Stimulated activated naive CD8-positive, alpha-beta T cell treated with anti-CD3 and anti-CD28 coated beads, Interleukin-15, Interleukin-2, amounts not matched to agents 100 ng/mL and 50 ng/mL, for 24 hours (primary cell): ENCODE results near the gene SEC23A.
"Not testable (repeated sequence)": the region's sequence is repeated elsewhere in the genome, so short reads cannot be mapped to it uniquely, and the experiment has no call there.

Experiments used
- H3K27ac Mint-ChIP-seq: one replicate; pipeline ENCODE4 v1.8.0; 2021; ENCODE audit warnings: mild to moderate bottlenecking, mixed read lengths
- H3K27me3 Mint-ChIP-seq: one replicate; pipeline ENCODE4 v1.8.0; 2021; ENCODE audit warnings: mixed read lengths
- H3K36me3 Mint-ChIP-seq: one replicate; pipeline ENCODE4 v1.8.0; 2021; ENCODE audit warnings: low read depth, mixed read lengths
- H3K4me1 Mint-ChIP-seq: one replicate; pipeline ENCODE4 v1.8.0; 2021; ENCODE audit warnings: low read depth, mixed read lengths
- H3K4me3 Mint-ChIP-seq: one replicate; pipeline ENCODE4 v1.8.0; 2021; ENCODE audit warnings: mild to moderate bottlenecking, mixed read lengths
- H3K9me3 Mint-ChIP-seq: one replicate; pipeline ENCODE4 v1.8.0; 2021; ENCODE audit warnings: mixed read lengths

Gene SEC23A

DNA sequence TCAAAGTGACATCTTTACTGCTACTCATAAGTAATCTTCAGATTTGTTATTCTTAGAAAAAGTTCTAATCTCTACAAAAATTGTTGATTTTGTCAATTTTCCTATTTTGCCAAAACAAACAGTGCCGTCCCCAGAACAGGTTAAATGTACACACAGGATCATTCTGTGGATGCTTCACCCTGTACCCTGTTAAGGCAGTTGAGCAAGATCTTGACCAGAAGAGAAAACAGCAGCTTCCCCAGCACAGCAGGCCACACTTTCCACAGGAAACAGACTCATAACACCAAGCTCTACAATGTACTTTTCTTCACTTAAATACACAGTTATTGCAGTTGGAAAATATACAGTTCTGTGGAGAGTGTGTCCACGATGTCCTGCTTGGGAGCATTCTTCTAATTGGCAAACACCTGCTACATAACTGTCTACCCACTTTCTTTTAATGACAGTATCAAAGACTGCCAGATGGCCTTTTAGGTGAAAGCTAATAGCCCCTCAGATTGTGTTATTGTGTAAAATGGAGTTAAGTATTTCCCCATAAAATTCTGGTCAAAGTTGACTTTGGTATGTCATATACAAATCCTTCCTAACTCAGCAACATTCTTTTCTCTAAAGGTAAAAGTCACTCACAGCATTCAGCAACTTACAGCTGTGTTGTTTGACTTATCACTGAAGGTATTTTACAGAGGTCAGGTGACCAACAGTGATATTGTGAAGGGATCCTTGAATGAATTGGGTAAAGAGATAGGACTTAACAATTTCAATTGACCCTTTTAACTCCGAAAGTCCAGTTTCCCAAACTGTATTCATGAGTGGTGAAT is 77.0 kb downstream of the SEC23A start:
- H3K27me3 Mint-ChIP-seq, result no peaks in the 10 kb centered on the region
- H3K9me3 Mint-ChIP-seq, result no peaks in the 10 kb centered on the region
- no peak overlapping the region for H3K27ac Mint-ChIP-seq
- H3K4me3 Mint-ChIP-seq, result no peak overlapping the region
- peaks cover 23% of the 10 kb centered on the region for H3K36me3 Mint-ChIP-seq
- H3K4me1 Mint-ChIP-seq, result peaks cover 5% of the 10 kb centered on the region

DNA sequence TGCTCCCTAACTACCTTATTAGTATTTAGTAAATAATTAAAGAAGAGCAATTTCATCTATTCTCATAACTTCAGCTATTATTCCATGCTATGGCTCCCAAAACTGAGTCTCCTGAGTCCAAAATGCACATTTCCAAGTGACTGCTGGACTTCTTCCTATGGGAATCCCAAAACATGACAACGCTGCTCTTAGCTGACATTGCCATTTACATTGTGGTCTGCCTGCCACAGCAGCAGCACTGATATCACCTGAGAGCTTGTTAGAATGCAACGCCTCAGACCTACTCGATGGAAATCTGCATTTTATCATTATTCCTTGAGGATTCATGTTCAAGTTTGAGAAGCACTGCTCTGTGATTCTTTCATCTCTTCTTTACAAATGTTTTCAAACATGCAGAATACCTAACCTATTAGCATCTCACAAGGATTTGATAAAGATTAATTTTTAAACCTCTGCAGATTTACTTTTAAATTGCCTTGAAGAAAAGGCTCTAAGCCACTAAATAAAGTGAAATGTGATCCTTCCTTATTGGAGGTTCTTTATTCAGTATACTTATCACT is 77.7 kb downstream of the SEC23A start:
- Mint-ChIP-seq H3K36me3 (peaks cover 16% of the 10 kb centered on the region), H3K9me3 (no peaks in the 10 kb centered on the region), H3K4me1 (peaks cover 5% of the 10 kb centered on the region), H3K27ac (no peak overlapping the region), H3K27me3 (no peaks in the 10 kb centered on the region), H3K4me3 (no peak overlapping the region)

- H3K27me3 Mint-ChIP-seq, result no peaks in the 10 kb centered on the region
- H3K4me1 Mint-ChIP-seq, result peaks cover 5% of the 10 kb centered on the region
- no peaks in the 10 kb centered on the region for H3K9me3 Mint-ChIP-seq
- H3K4me3 Mint-ChIP-seq, result no peak overlapping the region
- H3K27ac Mint-ChIP-seq, result no peak overlapping the region
- H3K36me3 Mint-ChIP-seq, result peaks cover 5% of the 10 kb centered on the region
Measured at GRCh38 chr14:39023939-39024871, 78.8 kb downstream of the SEC23A start.

- not testable (repeated sequence) for H3K27ac Mint-ChIP-seq, H3K9me3 Mint-ChIP-seq, H3K36me3 Mint-ChIP-seq, H3K4me1 Mint-ChIP-seq, H3K4me3 Mint-ChIP-seq, H3K27me3 Mint-ChIP-seq
Measured at GRCh38 chr14:39017096-39018016, 85.7 kb downstream of the SEC23A start.

DNA sequence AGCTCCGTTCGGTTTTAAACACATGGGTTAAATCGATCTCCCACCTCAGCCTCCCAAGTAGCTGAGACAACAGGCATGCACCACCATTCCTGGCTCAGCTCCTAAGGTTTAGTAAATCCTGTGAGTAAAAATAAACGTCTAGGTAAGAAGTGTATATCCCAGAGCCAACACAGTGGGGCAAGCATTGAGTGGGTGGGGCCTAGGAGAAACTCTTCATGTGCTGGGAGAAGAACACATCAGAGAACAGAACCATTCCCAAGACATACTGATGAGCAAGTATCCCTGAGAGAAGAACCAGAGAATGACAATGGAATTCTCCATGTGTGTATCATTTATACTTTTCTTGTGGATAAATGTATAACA is 86.3 kb downstream of the SEC23A start:
- no peak overlapping the region for H3K4me3 Mint-ChIP-seq
- H3K9me3 Mint-ChIP-seq, result no peaks in the 10 kb centered on the region
- H3K4me1 Mint-ChIP-seq, result no peaks in the 10 kb centered on the region
- H3K27me3 Mint-ChIP-seq, result no peaks in the 10 kb centered on the region
- no peak overlapping the region for H3K27ac Mint-ChIP-seq
- peaks cover 6% of the 10 kb centered on the region for H3K36me3 Mint-ChIP-seq

DNA sequence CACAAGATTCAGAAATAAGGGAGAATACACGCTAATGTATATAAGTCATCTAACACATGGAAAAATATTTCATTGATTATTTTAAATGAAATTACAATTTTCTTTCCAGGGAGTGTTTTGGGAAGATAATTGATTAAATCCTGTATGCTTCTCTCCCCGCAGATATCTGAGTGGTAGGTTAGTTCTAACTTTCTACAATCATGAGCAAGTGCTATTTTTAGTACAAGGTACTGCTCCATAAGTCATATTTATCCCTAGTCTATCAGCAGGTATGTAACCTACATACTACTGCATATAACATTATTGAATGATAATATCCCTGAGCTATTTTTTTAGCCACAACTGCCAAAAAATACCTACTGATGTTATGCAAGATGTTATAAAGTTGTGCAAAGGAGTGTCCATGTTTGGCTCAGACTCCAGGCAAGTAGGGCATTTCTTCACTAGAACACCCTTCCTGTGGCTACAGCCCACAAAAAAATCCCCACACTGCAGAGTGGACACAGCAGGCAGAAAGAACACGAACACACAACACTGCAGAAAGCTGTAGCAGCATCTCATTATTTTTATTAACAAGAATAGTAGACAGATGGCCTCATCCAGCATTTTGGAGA is 87.0 kb downstream of the SEC23A start:
- Mint-ChIP-seq H3K36me3 (peaks cover 6% of the 10 kb centered on the region), H3K27me3 (no peaks in the 10 kb centered on the region), H3K27ac (no peak overlapping the region), H3K4me1 (no peaks in the 10 kb centered on the region), H3K4me3 (no peak overlapping the region), H3K9me3 (no peaks in the 10 kb centered on the region)

GRCh38 chr14:39015360-39015961 is 87.6 kb downstream of the SEC23A start:
- H3K4me1 Mint-ChIP-seq, result no peaks in the 10 kb centered on the region
- H3K4me3 Mint-ChIP-seq, result no peak overlapping the region
- no peak overlapping the region for H3K27ac Mint-ChIP-seq
- no peaks in the 10 kb centered on the region for H3K9me3 Mint-ChIP-seq
- H3K27me3 Mint-ChIP-seq, result no peaks in the 10 kb centered on the region
- H3K36me3 Mint-ChIP-seq, result peaks cover 6% of the 10 kb centered on the region

- no peaks in the 10 kb centered on the region for H3K4me1 Mint-ChIP-seq
- no peak overlapping the region for H3K27ac Mint-ChIP-seq
- H3K27me3 Mint-ChIP-seq, result no peaks in the 10 kb centered on the region
- H3K9me3 Mint-ChIP-seq, result no peaks in the 10 kb centered on the region
- peaks cover 6% of the 10 kb centered on the region for H3K36me3 Mint-ChIP-seq
- no peak overlapping the region for H3K4me3 Mint-ChIP-seq
Measured at GRCh38 chr14:39014460-39014859, 88.6 kb downstream of the SEC23A start.

DNA sequence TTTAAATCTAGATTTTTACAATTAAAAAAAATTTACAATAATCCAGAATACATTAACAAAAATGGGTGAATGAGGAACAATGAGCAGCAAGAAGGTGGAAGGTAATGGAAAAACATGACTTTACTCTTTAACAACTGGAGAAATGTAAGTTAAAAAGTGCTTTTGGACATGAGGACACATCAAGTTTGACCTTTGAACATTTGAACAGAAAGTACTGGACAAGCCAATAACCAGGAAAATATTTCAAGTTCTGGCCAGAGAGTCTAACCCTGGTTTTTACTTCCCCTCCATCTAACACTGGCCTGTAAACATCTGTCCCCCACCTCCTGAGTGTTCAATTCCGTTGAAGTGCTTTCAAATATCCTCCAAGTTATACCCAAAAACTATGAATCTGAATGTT is 94.1 kb downstream of the SEC23A start:
- not testable (repeated sequence) for H3K27me3 Mint-ChIP-seq, H3K4me1 Mint-ChIP-seq, H3K9me3 Mint-ChIP-seq, H3K4me3 Mint-ChIP-seq, H3K27ac Mint-ChIP-seq, H3K36me3 Mint-ChIP-seq

DNA sequence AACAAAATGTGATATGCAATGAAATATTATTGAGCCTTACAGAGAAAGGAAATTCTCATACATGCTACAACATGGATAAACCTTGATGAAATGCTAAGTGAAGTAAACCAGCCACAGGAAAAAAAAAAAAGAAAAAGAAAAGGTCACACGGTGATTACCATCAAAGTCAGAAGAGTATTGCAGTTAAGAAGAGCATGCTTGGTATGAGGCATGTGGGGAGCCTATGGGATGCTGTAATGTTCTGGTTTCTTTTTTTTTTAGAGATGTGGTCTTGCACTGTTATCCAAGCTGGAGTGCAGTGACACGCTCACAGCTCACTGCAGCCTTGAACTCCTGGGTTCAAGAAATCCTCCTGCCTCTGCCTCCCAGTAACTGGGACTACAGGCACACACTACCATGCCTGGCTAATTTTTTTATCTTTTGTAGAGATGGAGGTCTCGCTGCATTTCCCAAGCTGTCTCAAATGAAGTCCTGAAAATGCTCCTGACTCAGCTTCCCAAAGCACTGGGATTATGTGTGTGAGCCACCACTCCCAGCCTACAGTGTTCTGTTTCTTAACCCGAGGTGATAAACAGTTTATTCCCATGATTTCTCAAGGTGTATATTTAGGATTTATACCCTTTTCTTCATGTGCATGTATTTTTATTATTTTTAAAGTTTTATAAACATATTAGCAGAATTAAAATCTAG is 96.2 kb downstream of the SEC23A start:
- no peaks in the 10 kb centered on the region for H3K27me3 Mint-ChIP-seq
- no peak overlapping the region for H3K27ac Mint-ChIP-seq
- H3K36me3 Mint-ChIP-seq, result no peaks in the 10 kb centered on the region
- H3K4me1 Mint-ChIP-seq, result no peaks in the 10 kb centered on the region
- no peaks in the 10 kb centered on the region for H3K9me3 Mint-ChIP-seq
- H3K4me3 Mint-ChIP-seq, result no peak overlapping the region

DNA sequence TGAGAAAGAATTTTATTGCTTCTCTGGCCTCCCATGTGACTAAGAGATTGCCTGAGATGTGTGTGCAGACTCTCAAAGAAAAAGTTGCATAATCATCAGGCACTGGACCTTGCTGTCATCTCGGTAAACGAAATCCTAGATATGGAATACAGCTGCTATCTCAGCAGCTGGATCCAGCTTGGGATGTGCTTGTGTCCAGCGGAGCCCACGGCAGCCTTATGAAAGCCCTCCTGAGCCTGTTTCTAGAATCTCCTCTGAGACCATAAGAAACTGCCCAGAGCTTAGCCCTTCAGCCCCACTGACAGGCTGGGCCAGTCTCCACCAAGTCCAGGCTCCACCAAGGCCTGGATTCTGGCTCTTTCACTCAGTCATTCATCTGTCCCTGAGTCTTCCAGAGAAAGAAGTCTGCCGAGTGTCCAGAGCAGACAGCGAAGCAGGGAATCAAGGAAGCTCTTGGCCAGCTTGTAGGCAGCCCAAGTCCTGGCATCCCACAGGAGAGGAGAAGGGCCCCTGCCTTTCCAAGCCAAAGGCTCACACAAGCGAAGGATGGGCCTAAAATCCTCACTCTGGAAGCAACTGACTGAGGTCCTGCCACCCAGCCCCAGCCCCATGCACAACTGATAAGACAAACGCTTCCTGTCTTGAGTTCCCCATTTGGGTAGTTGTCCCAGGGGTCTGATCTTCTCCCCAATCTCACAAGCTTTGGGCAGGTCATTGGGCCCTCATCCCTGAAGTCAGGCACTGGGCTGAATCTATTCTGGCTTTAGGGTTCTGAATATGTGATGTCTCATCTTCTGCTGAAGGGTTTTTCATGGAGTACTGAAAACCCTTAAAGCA is 97.8 kb downstream of the SEC23A start:
- Mint-ChIP-seq H3K27ac (no peak overlapping the region), H3K27me3 (no peaks in the 10 kb centered on the region), H3K4me1 (no peaks in the 10 kb centered on the region), H3K36me3 (no peaks in the 10 kb centered on the region), H3K4me3 (no peak overlapping the region), H3K9me3 (no peaks in the 10 kb centered on the region)

- Mint-ChIP-seq H3K4me3 (no peak overlapping the region), H3K27me3 (no peaks in the 10 kb centered on the region), H3K36me3 (no peaks in the 10 kb centered on the region), H3K9me3 (no peaks in the 10 kb centered on the region), H3K27ac (no peak overlapping the region), H3K4me1 (no peaks in the 10 kb centered on the region)
Measured at GRCh38 chr14:38999949-39000348, 103.1 kb downstream of the SEC23A start.

DNA sequence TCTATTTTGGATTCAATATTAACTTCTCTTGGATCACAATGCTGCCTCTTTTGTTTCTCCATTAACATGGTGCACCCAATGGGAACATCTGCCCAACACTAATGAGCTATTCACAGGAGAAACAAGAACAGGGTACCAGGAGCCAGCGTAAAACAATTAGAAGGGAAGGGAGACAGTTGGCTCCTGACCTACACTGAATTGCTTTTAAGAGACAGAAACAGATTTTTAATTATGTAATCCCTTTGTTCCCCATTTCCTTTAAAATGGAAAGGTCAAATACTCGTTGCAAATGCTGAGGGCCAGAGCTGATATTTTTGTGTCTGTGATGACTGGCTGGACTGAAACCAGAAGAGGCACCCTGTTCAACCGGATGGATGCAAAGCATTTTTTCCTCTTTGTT is 108.3 kb downstream of the SEC23A start:
- Mint-ChIP-seq H3K27me3 (peaks cover 9% of the 10 kb centered on the region), H3K4me1 (peaks cover 5% of the 10 kb centered on the region), H3K4me3 (no peak overlapping the region), H3K36me3 (no peaks in the 10 kb centered on the region), H3K27ac (no peak overlapping the region), H3K9me3 (no peaks in the 10 kb centered on the region)
